Vagina (tissue), 2 donors: ENCODE measurements around the gene SLC25A25.
A peak's percentile ranks its signal among the peaks of the same experiment; 100 is the strongest.

Experiments used
- CTCF ChIP-seq, 3 experiments: fragments of 450-650 bp in 2 of 3; fragments of 200-600 bp in 1 of 3; sonication (generic) in 1 of 3; IDR thresholded peaks; one replicate each; pipeline ENCODE4 v1.5.1; 2017 to 2019; ENCODE audit warnings: antibody characterized with exemption in 3 of 3, mild to moderate bottlenecking in 2 of 3, moderate library complexity in 2 of 3
- POLR2A ChIP-seq, 2 donors: fragments of 450-650 bp; IDR thresholded peaks; one replicate each; pipeline ENCODE4 v1.6.1; 2017; ENCODE audit warnings: antibody characterized with exemption in 2 of 2, mild to moderate bottlenecking in 2 of 2, moderate library complexity in 2 of 2
- POLR2AphosphoS5 ChIP-seq, 2 donors: sonication (generic); formaldehyde crosslinking; IDR thresholded peaks; one replicate each; pipeline ENCODE4 v1.9.0; 2017; ENCODE audit warnings: antibody characterized with exemption in 2 of 2, mild to moderate bottlenecking in 2 of 2, low read depth in 1 of 2; ENCODE audit not compliant: insufficient read depth in 1 of 2

GRCh38 chr9:128081056-128081455 lies 13.0 kb downstream of the SLC25A25 start:
- no peak for TF ChIP-seq CTCF (IDR thresholded peaks at IDR 0.05)
- no peak for TF ChIP-seq POLR2A (IDR thresholded peaks at IDR 0.05)
- peak in 1 of 2 donors; percentile 50 for TF ChIP-seq POLR2AphosphoS5 (IDR thresholded peaks at IDR 0.05; ENCODE audit: insufficient read depth in 1 of 2, low read depth in 1 of 2)
